Right atrium auricular region (tissue), 2 donors: ENCODE measurements around the gene PAFAH1B1. TPM values are rescaled to one million over a fixed set of nuclear protein-coding genes. Genes with fewer than 3 reads are reported as not detected.

Experiments
- DNase-seq: peaks from one replicate; pipeline ENCODE4 v3.0.0-alpha.2; 2019; ENCODE audit warnings: low spot score
- H3K27ac ChIP-seq, 2 donors: fragments of 200-600 bp; sonication (generic); 1 replicate in 1 of 2; 2 replicates in 1 of 2; pipeline ENCODE4 v1.5.1; 2016 to 2019
- H3K27me3 ChIP-seq, 2 donors: fragments of 200-600 bp; sonication (generic); one replicate each; pipeline versions ENCODE4 v1.5.1 to v1.6.0; 2017 to 2019
- H3K36me3 ChIP-seq: fragments of 200-600 bp; sonication (generic); one replicate; pipeline ENCODE4 v1.5.1; 2016
- H3K4me1 ChIP-seq, 2 donors: fragments of 200-600 bp; sonication (generic); one replicate each; pipeline versions ENCODE4 v1.5.1 to v1.6.0; 2017 to 2019
- H3K4me3 ChIP-seq, 2 donors: fragments of 200-600 bp; sonication (generic); 1 replicate in 1 of 2; 2 replicates in 1 of 2; pipeline ENCODE4 v1.5.1; 2017 to 2019; ENCODE audit warnings: mild to moderate bottlenecking in 1 of 2, moderate library complexity in 1 of 2
- H3K9me3 ChIP-seq, 2 donors: fragments of 200-600 bp; sonication (generic); one replicate each; pipeline ENCODE4 v1.5.1; 2019
- total RNA-seq, 2 donors: library from RNA; depleted of rRNA; stranded (reverse); fragments of >200 nt; gene quantifications; one replicate each; pipeline ENCODE4 v1.1.0, GENCODE V29; 2016
- TF ChIP-seq, protein P1 (sequence below), 2 donors: fragments of 200-600 bp; sonication (generic); IDR thresholded peaks; one replicate each; pipeline ENCODE4 v1.5.1; 2019; ENCODE audit warnings: antibody characterized with exemption in 2 of 2

Gene PAFAH1B1
- total RNA-seq, 2 donors from 2014 or later = 55.4 to 71.6 TPM

DNA sequence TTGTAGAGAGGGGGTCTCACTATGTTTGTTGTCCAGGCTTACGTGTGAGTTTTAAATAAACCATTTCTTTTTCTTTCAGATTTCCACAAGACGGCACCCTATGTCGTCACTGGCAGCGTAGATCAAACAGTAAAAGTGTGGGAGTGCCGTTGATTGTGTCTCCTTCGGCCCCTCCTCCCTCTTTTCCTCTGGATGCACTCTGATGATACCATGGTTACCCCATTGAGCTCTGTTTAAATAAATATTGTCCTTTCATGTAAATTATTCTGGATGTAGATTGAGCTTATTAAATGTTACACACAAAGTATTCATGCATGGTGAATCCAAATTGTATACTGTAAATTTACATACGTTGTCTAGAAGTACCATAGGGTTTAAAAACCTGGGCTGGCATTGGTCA is 88.2 kb downstream of the PAFAH1B1 start:
- peak; percentile 36 for DNase-seq
- Histone ChIP-seq H3K27ac (no peak overlapping the region), H3K27me3 (no peaks in the 10 kb centered on the region), H3K4me3 (no peak overlapping the region), H3K4me1 (peaks cover 0 to 7% of the 10 kb centered on the region in 2 donors), H3K36me3 (peaks cover 55% of the 10 kb centered on the region), H3K9me3 (no peaks in the 10 kb centered on the region)
- TF ChIP-seq, protein P1, sequence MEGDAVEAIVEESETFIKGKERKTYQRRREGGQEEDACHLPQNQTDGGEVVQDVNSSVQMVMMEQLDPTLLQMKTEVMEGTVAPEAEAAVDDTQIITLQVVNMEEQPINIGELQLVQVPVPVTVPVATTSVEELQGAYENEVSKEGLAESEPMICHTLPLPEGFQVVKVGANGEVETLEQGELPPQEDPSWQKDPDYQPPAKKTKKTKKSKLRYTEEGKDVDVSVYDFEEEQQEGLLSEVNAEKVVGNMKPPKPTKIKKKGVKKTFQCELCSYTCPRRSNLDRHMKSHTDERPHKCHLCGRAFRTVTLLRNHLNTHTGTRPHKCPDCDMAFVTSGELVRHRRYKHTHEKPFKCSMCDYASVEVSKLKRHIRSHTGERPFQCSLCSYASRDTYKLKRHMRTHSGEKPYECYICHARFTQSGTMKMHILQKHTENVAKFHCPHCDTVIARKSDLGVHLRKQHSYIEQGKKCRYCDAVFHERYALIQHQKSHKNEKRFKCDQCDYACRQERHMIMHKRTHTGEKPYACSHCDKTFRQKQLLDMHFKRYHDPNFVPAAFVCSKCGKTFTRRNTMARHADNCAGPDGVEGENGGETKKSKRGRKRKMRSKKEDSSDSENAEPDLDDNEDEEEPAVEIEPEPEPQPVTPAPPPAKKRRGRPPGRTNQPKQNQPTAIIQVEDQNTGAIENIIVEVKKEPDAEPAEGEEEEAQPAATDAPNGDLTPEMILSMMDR (IDR thresholded peaks at IDR 0.05) = no peak

DNA sequence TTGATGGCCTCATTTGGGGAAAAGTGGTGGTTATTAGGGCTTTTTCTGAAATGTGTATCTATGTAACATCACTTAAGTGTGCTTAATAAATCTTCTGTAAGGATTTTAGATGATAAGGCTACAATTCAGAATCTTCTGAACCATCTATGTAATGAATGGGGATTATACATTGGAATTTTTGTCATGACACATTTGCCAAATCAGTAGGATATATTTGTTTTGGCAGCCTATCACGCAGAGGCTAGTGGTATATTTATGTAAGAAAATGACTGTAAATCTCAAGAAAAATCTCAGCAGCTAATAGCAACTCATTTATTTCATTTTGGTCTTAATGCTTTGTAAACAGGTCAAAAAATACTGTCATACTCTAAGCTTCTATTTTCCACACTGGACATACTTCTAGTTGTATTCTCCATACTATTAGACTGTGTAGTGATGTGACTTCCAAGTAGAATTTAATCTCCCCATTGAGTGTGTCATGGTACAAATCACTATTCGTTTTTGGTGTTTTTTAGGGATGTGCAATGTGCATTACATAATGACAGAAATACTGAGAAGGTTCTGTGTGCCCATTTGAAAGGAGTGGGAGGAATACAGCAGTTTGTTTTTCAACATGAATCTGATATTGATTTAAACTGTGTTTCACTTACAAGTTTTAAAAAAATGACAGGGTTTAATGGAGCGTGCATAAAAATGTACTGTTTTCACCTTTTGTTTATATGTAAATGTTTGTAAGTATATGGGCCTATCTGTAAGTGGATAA is 88.9 kb downstream of the PAFAH1B1 start:
- peaks cover 50% of the 10 kb centered on the region for H3K36me3 ChIP-seq

DNA sequence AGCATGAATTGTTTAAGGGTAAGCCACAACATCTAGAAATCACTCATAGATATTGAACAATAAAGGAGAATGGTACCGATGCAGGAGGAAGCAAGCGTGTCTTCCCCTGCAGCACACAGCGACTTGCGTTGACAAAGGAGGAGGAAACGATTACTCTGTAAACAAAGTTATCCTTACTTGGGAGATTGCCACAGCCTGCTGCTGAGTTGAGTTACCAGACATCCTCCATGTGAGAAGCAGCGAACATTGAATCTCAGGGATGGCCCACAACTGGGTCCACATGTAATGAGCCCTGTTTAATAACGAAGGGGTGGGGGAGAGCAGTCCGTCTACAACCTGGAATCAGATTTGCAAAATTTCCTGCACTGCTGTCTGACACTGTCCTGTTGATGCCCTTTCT is 90.5 kb downstream of the PAFAH1B1 start:
- peaks cover 0 to 28% of the 10 kb centered on the region in 2 donors for H3K4me1 ChIP-seq
- no peaks in the 10 kb centered on the region for H3K27me3 ChIP-seq
- no peak overlapping the region for H3K4me3 ChIP-seq
- peaks cover 37% of the 10 kb centered on the region for H3K36me3 ChIP-seq
- TF ChIP-seq, protein P1 (IDR thresholded peaks at IDR 0.05) = no peak
- H3K9me3 ChIP-seq = no peaks in the 10 kb centered on the region
- DNase-seq = peak; percentile 34
- no peak overlapping the region for H3K27ac ChIP-seq

More for the DNA sequence above, 88.9 kb downstream of the PAFAH1B1 start:
- Histone ChIP-seq H3K9me3 (no peaks in the 10 kb centered on the region), H3K4me1 (peaks cover 0 to 14% of the 10 kb centered on the region in 2 donors), H3K4me3 (no peak overlapping the region), H3K27ac (no peak overlapping the region), H3K27me3 (no peaks in the 10 kb centered on the region)
- DNase-seq = no peak
- TF ChIP-seq, protein P1 (IDR thresholded peaks at IDR 0.05) = no peak

DNA sequence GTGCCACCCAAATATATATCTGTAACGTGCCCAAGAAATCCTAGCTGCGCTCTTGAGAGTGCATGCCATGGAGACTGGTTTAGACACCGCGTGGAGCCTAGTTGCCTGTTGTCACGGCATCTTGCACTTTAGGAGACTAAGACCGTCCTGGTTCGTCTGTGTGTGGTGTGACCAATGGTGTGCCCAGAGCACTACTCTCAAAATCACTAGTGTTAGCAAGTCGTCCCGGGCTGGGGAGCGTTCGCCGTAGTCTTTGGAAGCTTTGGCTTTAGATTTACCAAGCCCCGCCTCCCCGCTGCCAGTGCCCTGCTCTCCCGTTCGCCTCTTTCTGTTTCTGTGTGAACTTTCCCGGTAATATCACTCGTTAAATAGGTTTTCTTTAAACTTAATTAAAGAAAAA is 91.1 kb downstream of the PAFAH1B1 start:
- Histone ChIP-seq H3K4me3 (no peak overlapping the region), H3K4me1 (peaks cover 0 to 34% of the 10 kb centered on the region in 2 donors), H3K27me3 (no peaks in the 10 kb centered on the region), H3K27ac (no peak overlapping the region), H3K36me3 (peaks cover 37% of the 10 kb centered on the region), H3K9me3 (no peaks in the 10 kb centered on the region)
- TF ChIP-seq, protein P1 (IDR thresholded peaks at IDR 0.05) = no peak
- peak; percentile 52 for DNase-seq

DNA sequence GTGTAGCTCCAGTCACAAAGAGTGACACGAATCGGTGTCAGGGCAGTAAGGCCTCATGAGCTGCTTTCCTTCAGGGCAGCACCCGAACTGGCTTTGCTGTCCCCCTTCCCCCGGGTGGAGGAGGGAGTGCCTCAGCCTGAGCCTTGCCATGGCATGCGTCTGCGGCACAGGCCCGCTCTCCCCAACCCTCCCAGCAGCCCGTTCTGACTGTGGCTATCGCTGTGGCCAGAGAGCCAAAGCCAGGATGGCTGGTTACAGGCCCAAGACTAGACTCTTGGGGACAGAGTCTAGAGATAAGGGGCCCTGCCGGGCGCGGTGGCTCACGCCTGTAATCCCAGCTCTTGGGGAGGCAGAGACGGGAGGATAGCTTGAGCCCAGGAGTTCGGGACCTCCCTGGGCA is 92.2 kb downstream of the PAFAH1B1 start:
- Histone ChIP-seq H3K27ac (peak overlapping the region; percentile 3 to 28), H3K4me3 (no peak overlapping the region), H3K27me3 (no peaks in the 10 kb centered on the region), H3K36me3 (peaks cover 36% of the 10 kb centered on the region), H3K4me1 (peaks cover 0 to 44% of the 10 kb centered on the region in 2 donors), H3K9me3 (no peaks in the 10 kb centered on the region)
- peak; percentile 62 for DNase-seq
- TF ChIP-seq, protein P1 (IDR thresholded peaks at IDR 0.05) = no peak

DNA sequence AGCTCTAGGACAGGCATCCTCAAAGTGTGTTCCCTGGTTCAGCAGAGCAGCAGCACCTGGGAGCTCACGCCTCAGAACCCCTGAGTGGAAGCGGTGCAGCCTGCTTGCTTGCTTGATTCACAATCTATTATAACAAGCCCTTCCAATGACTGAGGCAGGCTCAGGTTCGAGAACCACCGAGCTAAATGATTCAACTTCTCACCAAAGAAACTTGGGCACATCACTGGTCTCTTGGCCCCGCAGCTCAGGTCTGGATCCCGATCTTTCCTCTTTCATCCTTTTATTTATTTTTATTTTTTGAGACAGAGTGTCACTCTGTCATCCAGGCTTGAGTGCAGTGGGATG is 93.6 kb downstream of the PAFAH1B1 start:
- TF ChIP-seq, protein P1 (IDR thresholded peaks at IDR 0.05) = no peak
- DNase-seq = no peak
- H3K36me3 ChIP-seq = peaks cover 34% of the 10 kb centered on the region
- peaks cover 0 to 44% of the 10 kb centered on the region in 2 donors for H3K4me1 ChIP-seq
- H3K27ac ChIP-seq = peak overlapping the region; percentile 9 to 28
- no peaks in the 10 kb centered on the region for H3K27me3 ChIP-seq
- H3K9me3 ChIP-seq = no peaks in the 10 kb centered on the region
- H3K4me3 ChIP-seq = no peak overlapping the region
